GM23248 (cell line): ENCODE results near the gene ACADSB.

Source experiments
- EZH2 ChIP-seq: fragments of 200-600 bp; sonication (generic); IDR thresholded peaks from 2 replicates; pipeline ENCODE4 v1.6.1; 2018; ENCODE audit warnings: antibody characterized with exemption, mild to moderate bottlenecking; ENCODE audit not compliant: insufficient read depth, poor library complexity, severe bottlenecking
- EZH2phosphoT487 ChIP-seq: fragments of 200-600 bp; sonication (generic); IDR thresholded peaks from 2 replicates; pipeline ENCODE4 v1.6.1; 2018; ENCODE audit warnings: antibody characterized with exemption, moderate library complexity, mild to moderate bottlenecking, low read depth; ENCODE audit not compliant: insufficient read depth

DNA sequence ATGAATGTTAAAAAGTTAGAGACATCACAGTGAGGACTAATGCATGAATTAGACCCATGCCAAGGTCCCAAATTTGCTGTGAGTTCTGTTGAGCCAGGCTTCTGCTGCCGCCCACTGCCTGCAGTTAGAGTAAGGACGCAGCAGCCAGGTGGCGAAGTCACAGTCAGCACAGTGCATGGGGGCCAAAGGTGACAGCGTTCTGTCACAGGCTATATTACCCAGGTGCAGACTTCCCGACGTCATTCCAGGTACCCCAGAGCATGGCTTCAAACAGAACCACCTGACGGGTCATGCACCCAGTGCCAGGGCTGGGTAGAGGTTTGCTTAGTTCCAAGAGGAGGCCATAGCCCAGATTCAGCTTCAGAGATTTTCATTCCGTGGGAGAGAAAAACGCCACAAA is 93.1 kb downstream of the ACADSB start:
- TF ChIP-seq EZH2phosphoT487 (no peak), EZH2 (no peak)
